ENCODE measurements around the gene SOCS1.
A peak's percentile ranks its signal among the peaks of the same experiment; 100 is the strongest.
"Not testable (repeated sequence)": the region's sequence is repeated elsewhere in the genome, so short reads cannot be mapped to it uniquely, and the experiment has no call there.

Gene SOCS1

DNA sequence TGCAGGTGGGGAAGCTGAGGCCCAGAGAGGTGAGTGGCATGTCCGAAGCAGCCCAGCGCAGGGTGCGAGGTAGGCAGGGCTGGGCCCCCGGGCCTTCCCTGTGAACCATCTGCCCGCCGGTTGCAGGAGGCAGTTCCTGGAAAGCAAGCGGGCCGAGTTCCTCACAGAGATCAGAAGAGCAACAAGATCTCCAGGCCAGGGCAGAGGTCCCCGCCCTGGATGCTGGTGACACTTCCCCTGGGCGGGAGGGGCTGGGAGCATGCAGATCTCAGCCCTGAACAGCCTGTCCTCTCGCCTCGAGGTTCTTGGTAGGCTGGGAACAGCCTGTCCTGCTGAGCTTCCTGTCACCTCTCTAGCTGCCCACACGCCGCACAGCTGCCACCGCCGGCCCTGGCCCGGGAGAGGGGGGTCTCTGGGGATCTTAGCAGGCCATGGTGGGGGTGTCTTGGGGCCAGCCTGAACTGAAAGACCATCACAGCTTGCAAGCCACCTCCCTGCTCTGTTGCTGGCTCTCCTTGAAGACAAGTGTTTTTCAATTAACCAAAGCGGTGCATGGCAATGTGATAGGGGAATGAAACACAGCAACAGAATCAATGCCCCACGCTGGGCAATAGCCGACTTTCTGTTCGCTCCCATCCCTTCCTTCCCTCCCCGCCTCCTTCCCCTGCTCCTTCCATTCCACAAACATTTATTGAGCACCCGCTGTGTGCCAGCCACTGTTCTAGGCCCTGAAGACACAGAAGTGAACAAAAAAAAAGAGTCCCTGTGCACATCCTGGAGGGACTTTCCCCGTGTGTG lies 31.7 kb downstream of the SOCS1 start:
- DNase-seq = no peak

DNA sequence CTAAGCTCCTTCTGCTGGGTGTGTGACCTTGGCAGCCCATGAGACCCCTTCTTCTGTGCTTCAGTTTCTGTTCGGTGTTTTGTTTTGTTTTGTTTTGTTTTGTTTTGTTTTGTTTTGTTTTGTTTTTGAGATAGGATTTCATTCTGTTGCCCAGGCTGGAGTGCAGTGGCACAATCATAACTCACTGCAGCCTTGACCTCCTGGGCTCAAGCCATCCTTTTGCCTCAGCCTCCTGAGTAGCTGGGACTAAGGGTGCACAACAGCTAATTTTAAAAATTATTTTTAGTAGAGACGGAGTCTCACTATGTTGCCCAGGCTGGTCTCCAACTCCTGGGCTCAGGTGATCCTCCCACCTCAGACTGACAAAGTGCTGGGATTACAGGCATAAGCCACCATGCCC lies 35.5 kb downstream of the SOCS1 start:
- not testable (repeated sequence) for DNase-seq

DNA sequence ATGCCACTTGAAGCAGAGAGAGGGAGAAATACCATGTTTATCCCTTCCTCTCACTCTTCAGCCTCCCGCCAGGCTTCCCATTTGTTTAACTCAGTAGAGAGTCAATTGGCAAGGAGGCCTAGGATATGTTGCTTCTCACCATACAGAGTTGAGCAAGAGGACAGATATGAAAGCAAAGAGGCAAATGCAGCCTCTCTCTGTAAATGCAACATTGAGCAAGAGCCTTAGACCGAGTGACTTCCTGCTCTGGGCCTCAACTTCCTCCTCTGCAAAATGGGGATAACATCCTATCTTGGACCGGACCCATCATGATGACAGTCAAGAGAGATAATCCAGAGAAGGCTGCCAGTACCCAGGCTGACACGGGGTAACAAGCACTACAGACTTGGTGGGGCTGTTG lies 36.8 kb downstream of the SOCS1 start:
- no peak for DNase-seq

DNA sequence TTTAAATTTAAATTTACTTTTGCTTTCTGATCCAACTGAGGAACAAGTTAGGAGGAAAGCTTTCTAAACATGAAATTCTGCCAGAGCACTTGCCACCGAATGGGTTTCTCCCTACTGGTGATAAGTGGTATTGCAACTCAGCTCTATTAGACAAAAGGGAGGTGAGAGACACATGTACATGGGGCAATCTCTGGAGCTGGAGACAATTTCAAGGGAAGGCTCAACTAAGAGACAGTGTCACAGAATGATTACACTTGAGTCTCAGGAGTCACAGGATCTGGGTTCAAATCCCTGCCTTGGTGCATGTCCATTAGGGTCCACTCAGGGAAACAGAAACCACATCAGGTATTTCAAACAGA lies 37.4 kb downstream of the SOCS1 start:
- no peak for DNase-seq

DNA sequence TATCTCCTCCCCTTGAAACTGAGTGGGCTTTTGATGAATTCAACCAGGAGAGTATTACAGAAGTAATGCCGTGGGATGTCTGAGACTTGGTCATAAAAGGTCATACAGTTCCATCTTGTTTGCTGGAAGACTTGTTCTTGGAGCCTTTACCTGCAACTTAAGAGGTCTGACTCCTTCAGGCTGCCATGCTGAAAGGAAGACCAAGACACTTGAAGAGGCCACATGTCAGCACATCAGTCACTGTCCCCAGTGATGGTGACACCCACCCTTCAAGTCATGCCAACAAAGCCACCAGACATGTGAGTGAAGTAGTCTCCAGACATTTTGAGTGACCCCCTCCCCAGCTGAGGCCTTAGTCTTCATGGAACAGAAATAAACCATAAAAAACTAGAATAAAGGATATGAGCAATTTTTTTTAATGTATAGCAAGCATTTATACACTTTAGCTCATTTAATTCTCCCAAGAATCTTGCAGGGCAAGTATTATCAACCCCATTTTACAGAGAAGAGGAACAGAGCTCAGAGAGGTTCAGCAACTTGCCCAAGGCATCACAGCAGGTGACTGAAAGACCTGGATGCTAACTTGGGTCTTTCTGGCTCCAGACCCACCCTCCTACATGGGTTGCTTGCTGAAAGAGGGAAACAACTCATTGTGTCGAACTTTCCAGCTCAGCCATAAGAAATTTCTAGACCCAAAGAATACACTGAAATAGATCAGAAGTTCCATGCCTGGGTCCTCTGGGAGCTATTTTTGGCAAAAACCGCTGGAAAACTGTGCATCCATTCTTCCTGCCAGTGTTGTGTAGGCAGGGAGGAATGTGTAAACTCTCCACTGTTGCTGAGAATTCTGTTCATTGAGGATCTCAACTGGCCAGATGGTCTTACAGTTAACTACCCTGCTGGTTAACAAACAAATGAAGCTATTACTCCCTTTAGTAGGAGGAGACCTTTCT lies 38.1 kb downstream of the SOCS1 start:
- DNase-seq = no peak

DNA sequence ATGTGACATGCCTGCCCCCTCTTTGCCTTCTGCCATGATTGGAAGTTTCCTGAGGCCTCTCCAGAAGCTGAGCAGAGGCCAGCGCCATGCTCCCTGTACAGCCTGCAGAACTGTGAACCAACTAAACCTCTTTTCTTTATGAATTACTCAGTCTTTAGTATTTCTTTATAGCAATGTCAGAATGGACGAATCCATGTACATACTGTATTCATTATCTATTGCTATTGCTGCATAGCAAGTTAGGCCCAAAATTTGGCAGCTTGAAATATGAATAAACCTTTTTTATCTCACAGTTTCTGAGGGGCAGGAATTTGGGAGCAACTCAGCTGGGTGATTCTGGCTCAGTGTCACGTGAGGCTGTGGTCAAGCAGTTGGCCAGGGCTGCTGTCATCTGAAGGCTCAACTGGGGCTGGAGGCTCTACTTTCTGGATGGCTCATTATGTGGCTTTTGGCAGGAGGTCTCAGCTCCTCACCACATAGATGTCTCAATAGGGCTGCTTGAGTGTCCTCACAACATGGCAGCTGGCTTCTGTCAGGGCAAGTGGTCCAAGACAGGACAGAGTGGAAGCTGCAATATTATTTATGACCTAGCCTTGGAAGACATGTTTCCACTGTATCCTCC lies 40.0 kb downstream of the SOCS1 start:
- no peak for DNase-seq

DNA sequence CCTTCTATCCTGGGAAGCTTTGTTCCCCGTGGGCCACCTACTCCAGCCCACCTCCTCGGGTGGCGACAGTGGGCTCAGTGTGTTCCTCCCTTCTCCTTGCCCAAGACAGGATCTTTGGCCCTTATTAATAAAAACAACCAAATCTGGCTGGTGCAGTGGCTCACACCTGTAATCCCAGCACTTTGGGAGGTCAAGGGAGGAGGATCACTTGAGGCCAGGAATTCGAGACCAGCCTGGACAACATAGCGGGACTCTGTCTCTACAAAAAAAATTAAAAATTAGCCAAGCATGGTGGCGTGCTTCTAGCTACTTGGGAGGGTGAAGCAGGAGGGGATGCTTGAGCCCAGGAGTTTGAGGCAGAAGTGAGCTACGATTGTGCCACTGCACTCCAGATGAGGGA lies 42.2 kb downstream of the SOCS1 start:
- no peak for DNase-seq

DNA sequence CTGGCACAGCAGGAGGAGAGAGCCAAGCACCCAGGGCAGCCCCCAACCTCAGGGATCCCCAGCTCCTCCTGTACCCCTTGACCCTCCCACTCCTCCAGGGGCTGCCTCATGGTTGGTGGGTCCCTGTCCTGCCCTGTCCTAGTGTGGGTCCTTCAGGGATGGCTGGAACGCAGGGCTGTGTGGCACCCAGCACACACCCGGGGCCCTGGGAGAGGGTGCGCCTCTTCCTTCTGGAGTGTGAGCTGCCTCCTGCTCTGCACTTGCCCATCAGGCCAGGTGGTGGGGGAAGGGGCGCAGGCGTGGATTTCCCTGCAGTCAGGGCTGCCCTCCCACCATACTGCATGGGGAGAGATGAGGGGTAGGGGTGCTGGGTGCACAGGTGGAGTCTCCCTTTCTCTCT lies 42.6 kb downstream of the SOCS1 start:
- no peak for DNase-seq

DNA sequence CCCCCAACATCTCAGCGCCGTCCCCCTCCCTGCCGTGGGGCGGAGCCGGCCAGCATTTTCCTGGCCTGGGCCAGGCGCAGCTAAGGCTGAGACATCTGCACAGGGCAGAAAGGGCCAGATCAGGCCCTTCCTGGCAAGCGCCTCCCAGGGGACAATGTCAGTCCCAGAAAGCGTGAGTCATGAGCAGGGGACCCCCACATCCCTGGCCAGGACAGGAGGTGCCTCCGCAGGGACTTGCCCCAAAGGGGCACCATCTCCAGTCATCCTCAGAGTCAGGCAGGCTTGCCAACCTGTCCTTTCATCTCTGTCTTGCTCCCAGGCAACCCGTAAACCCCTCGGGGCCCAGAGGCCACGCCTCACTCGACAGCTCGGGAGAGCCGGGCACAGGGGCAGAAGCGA lies 43.2 kb downstream of the SOCS1 start:
- DNase-seq = peak; percentile 20

DNA sequence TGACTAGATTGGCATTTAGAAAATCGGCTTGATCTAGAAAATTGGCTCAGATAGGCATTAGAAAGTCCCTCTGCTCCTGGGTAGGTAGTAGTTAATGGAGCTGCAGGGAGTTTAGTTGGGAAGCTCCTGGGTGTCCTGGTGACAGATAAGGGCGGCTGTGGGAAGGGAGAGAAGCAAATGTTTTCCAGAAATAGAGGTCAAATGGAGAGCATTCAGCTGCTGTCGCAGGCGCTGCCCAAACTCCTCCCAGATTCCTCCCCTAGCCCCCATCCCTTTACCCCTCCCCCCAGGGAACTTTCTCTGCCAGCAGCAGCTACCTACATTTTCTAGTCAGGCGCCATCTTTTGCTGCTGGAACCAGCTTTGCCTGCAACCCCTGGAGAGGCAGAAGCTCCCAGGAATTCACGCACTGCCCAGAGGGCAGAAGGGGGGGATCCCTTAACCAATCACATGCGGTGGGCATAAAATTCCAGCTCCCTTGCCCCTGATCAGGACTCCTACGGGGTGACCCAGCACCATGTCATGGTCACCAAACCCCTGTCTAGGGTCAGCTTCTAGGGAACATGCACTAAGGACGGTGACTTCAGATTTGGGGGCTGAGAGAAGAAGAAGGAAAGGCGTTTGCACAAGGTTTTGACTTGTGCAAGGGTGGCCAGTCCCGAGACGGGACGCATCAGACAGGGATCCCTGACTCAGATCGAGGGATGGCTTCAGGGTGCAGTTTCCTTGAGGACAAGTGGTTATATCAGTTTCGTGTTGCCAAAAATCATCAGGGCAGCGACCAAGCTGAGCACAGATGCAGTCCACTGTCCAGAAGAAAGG lies 43.8 kb downstream of the SOCS1 start:
- no peak for DNase-seq

DNA sequence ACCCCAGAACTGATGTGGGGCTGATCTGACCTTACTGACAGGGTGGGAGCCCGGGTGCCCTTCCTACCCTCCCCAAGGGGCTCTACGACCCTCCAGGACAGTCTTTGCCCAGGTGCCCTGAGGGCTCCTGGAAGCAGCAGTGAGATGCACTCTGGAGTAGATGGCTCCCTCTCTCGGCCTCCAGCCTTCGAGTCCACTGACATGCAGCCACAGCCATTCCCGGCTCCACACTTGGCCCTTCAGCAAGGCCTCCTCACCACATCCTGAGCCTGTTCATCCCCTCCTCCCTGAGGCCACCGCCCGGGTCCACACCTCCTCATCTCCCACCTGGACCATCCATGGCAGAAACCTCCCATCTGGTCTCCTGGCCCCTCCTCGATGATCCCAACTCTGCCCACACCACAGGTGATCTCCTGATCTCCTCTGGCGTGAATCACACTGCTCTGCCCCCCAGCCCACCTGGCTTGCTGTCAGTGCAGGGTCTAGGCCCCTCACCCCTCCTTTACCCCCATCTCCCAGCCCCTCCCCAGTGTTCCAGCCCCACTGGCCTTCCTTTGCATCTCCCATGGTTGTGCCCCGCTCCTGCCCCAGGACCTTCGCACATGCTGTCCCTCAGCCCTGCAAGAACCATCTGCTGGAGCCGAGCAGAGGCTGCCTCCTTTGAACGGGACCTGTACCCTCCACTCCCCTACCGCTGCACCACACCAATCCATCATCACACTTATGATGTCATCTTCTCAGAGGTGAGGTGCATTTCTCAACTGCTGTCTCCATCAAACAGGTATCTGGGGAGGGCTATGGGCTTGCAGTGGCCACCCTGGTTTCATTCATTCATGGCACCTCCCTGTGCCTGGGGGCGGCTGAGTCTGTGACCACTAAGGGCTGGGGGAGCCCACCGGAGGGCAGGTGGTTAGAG lies 44.7 kb downstream of the SOCS1 start:
- no peak for DNase-seq

DNA sequence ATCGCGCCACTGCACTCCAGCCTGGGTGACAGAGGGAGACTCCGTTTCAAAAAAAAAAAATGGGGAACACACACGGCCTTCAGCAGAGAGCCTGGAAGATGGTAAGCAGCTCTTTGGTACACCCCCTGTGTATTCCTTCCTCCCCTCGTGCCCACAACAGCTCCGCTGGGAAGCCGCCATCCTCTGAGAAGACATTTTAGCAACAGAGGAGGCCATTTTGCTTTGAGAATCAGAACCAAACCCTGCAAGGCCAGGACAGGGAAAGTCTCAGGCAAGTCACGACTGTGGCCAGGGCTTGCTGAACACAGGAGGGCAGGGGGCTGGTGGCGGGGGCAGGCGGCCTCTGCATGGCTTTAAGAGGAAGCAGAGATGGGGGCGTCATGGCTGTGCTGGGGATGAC lies 45.7 kb downstream of the SOCS1 start:
- DNase-seq = no peak

DNA sequence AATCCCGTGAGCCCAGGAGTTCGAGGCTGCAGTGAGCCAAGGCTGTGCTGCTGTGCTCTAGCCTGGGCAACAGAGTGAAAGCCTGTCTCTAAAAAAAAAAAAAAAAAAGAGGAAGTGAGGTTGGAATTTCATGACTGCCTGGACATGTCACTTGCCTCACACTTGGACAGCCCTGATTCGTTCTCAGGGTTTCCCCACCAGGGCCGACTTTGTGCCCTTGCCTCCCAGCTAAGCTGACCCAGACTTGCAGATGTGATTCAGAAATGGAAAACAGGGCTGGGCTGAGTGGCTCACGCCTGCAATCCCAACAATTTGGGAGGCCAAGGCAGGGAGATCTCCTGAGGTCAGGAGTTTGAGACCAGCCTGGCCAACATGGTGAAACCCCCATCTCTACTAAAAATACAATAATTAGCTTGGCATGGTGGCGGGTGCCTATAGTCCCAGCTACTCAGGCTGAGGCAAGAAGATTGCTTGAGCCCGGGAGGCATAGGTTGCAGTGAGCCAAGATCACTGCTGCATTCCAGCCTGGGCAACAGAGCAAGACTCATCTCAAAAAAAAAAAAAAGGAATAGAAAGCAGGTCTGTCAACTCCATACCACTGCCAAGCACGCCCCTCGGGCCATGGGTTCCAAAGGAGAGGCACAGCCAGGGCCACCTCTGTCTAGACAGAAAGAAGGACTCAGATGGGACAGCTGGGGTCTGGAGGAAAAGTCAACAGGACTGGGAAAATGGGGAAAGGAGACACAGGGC lies 46.9 kb downstream of the SOCS1 start:
- no peak for DNase-seq

DNA sequence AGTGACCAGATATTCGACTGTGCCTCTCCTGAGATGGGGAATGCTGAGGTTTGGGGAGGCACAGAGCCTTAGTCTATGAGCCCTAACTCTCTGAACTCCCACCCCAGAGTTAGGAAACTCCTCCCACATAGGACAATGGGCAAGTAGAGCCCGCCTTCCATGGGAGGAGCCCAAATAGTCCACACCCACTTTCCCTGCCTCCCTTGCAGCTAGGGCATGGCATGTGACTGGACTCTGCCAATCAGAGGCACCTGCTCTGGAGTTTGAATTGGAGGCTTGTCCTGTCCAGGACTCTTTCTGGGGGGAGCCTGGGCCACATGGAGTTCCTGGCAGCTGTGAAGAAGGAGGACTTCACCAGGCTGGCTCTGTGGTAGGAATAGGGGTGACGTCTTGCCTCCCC lies 48.4 kb downstream of the SOCS1 start:
- no peak for DNase-seq

DNA sequence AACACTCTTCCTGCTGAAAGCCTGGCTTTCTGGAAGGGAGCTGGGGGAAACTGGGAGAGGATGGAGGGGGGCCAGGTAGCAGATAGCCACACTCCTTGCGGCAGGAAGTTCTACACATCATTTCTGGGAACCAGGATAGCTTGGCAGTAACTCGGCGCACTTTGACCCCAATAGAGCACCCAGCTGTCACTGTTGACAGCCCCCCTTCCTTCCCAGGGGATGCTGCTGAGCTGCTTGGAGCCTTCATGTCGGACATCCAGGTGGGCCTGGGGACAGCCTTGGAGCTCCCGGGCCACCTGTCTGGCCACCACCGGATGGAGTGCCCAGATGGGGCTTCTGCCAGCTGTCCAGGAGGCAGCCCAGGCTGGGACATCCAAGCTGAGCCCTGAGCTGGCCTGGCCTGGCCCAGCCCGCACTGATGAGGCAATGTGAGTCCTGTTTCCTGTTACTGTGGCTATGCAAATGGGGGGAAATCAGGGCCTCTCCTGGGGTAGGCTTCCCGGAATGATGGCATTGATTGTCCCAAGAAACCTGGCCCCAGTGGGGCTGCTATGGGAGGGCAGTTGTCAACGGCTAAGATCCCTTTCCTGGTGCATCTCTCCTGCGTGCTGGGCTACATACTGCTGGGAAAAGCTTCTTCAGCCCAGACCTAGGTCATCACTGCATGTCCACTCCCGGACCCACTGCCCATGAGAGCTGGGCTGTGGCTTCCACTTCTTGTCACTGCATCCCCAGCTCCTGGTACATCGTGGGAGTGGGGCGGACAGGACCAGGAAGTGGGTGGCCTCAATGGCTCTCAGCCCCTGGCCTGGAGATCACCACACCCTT lies 50.0 kb downstream of the SOCS1 start:
- no peak for DNase-seq

DNA sequence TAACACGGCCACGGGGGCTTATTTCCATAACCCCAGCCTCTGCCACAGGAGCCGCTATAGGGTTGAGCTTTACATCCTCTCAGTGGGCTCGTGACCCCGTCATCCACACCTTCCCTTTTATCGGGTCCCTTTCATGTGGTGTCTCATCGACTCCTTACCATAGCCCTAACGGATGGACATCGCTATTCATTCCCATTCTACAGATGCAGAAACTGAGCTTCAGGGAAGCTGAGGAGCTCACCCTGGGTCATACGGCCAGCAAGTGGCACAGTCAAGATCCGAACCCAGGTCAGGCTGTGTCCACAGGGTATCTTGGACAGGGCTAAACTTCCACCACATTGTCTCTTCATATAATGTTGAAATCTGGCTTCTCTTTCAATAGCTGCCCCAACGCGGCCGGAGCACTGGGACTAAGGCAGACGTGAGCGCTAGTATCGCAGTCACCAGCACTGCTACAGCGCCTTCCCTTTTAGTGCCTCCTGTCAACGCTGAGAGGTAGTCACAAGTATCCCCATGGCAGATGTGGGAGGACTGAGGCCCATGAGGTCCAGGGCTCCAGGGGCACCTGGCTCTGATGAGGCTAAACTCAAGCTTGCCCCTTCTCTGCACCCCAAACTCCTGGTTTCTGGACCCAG lies 50.8 kb downstream of the SOCS1 start:
- DNase-seq = no peak

DNA sequence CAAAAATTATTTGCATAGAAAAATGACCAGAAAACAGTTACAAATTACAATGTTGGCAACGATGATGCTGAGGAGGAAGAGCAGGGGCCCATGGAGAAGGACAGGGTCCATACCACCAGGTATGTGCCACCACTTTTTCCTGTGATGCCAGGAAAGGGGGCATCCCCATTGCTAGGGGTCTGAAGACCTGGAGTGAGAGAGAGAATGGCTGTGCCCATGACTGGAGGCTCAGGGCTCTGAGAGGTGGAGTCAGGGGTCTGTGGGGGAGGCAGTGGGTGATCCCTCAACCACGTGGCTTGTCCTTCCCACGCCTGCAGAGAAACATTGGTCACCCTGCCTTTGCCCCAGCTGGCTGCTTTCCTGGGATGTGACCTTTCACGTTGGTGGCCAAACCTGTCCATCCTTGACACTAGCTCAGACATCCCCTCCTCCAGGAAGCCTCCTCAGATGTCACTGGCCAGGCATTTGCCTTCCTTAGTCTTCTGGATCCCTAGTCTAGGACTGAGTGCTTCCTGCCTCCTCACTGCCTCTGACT lies 51.4 kb downstream of the SOCS1 start:
- DNase-seq = no peak
